Inflammatory macrophage (primary cell): ENCODE results near the gene AGAP1.
"Not testable (repeated sequence)": the region's sequence is repeated elsewhere in the genome, so short reads cannot be mapped to it uniquely, and the experiment has no call there.

Source experiments
- DNase-seq, 2 donors: peaks; one replicate each; pipeline ENCODE4 v3.0.0-alpha.2; 2020 to 2022

AGAP1 gene

DNA sequence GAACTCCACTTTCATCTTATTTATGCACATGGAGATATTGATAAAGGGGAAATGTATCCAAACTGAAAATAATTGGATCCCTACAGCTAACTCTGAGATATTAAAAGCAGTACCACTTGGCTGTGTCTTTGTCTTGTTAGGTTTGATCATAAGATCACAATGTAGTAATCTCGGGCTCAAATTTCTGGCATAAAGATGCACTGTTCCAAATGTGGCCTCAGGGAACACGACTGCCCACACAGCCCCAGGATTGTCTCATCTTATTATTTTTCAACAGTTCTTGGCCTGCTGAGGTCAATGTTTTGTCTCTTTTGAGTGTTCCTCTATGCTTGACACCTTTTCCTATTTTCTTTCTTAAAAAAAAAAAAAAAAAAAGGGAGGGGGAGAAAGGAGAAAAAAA is 560.3 kb downstream of the AGAP1 start:
- no peak for DNase-seq

- no peak for DNase-seq
Observed at GRCh38 chr2:236054621-236055305, 560.9 kb downstream of the AGAP1 start.

GRCh38 chr2:236055471-236055870 is 561.6 kb downstream of the AGAP1 start:
- DNase-seq, result no peak

DNA sequence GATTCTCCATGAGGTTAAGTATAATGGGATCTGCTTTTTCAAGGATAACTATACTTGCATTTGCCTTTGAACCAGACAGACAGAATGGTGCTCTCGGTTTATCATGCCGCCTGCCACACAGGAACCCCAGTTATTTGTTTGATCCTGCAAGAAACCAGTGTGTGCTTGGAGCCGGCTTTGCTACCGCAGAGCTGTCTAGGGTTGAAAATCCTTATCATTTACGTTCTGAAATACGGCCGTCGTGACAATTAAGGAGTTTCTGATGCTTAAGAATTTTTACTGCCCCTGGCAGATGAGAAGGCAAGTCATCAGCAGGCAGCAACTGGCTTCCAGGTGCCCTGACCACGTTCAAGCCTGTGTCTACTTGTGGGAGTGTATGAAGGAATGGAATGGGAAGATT is 562.3 kb downstream of the AGAP1 start:
- no peak for DNase-seq

- DNase-seq, result no peak
Observed at GRCh38 chr2:236057375-236057774, 563.5 kb downstream of the AGAP1 start.

DNA sequence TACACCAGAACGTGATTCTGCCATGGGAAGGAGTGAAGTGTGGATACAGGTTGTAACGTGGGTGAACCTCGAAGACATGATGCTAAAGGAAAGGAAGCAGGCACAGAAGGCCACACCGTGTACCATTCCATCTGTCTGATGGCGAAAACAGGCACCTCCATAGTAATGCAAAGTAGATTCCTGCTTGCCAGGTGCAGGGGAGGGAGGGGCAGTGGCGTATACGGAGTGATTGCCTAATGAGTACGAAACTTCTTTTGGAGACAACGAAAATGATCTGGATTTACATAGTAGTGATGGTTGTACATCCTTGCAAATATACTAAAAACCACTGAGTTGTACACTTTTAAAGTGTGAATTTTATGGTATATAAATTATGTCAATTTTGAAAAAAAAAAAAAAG is 567.7 kb downstream of the AGAP1 start:
- no peak for DNase-seq

- no peak for DNase-seq
Observed at GRCh38 chr2:236061899-236062298, 568.1 kb downstream of the AGAP1 start.

GRCh38 chr2:236062806-236063205 is 569.0 kb downstream of the AGAP1 start:
- DNase-seq, result not testable (repeated sequence)

DNA sequence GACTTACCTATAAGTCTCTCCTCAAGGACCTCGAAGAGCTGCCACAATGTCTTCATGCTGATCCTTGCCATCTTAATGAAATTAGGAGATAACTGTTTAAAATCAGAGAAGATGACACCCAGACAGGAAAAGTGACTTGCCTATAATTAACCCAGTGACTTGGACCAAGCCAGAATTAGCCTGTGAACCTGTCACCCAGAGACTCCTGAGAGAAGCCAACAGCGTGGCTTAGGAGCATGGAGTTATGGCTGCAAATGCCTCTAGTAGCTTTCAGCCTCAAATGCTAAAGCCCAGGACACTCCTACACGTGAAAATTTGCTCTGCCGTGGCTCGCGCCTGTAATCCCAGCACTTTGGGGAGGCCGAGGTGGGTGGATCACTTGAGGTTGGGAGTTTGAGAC is 570.2 kb downstream of the AGAP1 start:
- DNase-seq, result no peak

GRCh38 chr2:236065314-236066160 is 571.7 kb downstream of the AGAP1 start:
- no peak for DNase-seq

GRCh38 chr2:236070236-236070635 is 576.4 kb downstream of the AGAP1 start:
- no peak for DNase-seq

DNA sequence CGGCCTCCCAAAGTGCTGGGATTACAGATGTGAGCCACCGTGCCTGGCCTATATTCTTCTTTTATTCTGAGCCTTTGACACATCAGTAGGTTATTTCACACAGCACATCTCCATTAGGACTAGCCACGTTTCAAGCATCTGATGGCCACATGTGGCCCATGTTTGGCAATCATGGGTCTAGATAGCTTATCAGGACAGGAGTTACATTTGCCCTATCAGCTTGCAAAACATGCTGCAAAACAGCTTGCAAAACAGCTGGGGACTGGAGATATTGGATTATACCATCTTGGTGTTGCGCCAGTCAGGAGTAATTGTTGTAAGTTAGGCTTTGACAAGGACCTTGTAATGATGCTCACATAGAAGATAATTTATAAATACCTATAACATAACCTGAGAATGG is 579.4 kb downstream of the AGAP1 start:
- DNase-seq, result no peak

DNA sequence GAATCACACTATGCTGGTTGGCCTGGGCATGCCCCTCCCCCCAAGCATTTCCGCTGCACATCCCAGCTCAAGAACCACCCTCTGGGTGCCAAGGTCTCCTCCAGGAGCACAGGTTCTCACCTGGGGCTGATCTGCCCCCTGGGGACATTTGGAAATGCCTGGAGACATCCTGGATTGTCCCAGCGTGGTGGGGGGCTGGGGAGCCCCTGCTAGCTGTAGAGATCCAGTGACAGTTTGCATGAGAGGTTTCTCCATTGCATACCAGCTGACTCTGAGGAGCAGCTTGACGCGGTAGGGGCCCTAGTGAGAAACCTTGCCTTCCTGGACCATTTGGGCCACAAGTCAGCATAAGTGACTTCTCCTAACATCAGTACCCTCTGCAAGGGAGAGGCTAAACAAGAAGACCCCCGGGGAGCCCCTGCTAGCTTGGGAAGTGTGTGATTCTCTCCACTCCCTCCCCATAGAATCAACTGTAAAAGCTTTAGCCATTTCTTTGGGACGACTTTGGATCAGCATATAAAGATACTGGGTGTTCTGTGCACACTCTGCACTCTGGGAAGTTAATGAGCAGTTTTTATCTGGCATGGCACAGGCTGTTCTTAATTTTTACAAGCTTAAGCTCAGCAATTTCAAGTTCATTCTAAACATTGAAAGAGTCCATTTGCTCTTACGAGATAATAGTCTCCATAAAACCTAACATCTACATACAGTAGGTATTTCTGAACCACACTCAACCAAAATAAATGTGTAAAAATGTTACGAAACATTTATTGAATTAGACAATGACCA is 580.2 kb downstream of the AGAP1 start:
- DNase-seq, result no peak

- DNase-seq, result no peak
Observed at GRCh38 chr2:236075802-236076201, 582.0 kb downstream of the AGAP1 start.

GRCh38 chr2:236078297-236079255 is 584.7 kb downstream of the AGAP1 start:
- DNase-seq, result no peak

- no peak for DNase-seq
Observed at GRCh38 chr2:236080412-236080811, 586.6 kb downstream of the AGAP1 start.

GRCh38 chr2:236081171-236081570 is 587.3 kb downstream of the AGAP1 start:
- no peak for DNase-seq

- DNase-seq, result no peak
Observed at GRCh38 chr2:236082061-236082460, 588.2 kb downstream of the AGAP1 start.

GRCh38 chr2:236083934-236084333 is 590.1 kb downstream of the AGAP1 start:
- DNase-seq, result no peak

GRCh38 chr2:236085211-236085610 is 591.4 kb downstream of the AGAP1 start:
- no peak for DNase-seq

DNA sequence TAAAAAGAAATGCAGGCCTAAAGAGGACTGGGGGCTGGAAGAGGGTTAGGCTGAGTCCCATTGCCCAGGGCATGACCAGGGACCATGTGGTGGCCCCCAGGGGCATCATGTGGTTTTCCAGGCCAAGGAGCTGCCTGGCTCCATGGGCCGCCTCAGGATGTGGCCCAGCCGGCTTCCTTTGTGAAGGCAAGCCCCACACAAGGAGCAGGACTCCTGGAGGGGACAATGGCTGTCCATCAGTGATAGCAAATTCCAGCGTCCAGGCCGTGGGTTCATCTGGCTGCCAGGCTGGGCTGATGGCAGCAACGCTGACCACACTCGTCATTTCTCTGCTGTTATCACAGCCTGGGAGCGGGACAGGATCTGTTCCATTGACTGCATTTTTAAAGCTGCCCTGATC is 591.8 kb downstream of the AGAP1 start:
- DNase-seq, result no peak

- DNase-seq, result no peak
Observed at GRCh38 chr2:236086403-236086970, 592.6 kb downstream of the AGAP1 start.
